ENCODE measurements around the gene RPN2.

- TF ChIP-seq CTCF (IDR thresholded peaks at IDR 0.05) = no peak
- no peak for TF ChIP-seq EZH2 (IDR thresholded peaks at IDR 0.05; ENCODE audit: borderline replicate concordance, insufficient read depth, low read depth, low read length, poor library complexity, severe bottlenecking)
These were observed 103.4 kb downstream of the RPN2 start for GRCh38 chr20:37282556-37282955.

Measured in B cell (primary cell).